VCaP (cell line): Measurements from ENCODE around the gene PSAPL1.

ENCODE experiments used
- H3K27ac ChIP-seq: fragments of 450-650 bp; 2 replicates; pipeline ENCODE4 v1.5.1; 2017
- TF ChIP-seq, protein P1 (sequence below): fragments of 450-650 bp; conservative IDR thresholded peaks from 2 replicates; pipeline ENCODE4 v1.5.1; 2017; ENCODE audit warnings: mild to moderate bottlenecking, moderate library complexity

PSAPL1 gene

DNA sequence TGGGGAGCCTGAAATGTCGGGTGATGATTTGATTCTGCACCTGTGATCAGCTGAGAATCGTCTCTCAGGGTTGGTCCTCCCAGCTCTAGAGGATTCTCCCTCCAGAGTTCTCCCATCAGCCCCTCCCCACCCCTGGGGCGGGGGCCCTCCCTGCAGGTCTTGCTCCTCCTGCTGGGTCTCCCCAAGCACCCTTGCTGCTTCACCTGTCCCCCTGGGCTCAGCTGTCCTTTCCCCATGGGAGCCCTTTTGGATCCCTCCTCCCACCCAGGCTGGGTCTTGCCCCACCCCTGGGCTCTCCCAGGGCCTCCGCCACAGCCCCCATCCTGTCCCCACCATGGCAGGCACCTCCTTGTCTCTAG, 22.2 kb downstream of the PSAPL1 start:
- TF ChIP-seq, protein P1, sequence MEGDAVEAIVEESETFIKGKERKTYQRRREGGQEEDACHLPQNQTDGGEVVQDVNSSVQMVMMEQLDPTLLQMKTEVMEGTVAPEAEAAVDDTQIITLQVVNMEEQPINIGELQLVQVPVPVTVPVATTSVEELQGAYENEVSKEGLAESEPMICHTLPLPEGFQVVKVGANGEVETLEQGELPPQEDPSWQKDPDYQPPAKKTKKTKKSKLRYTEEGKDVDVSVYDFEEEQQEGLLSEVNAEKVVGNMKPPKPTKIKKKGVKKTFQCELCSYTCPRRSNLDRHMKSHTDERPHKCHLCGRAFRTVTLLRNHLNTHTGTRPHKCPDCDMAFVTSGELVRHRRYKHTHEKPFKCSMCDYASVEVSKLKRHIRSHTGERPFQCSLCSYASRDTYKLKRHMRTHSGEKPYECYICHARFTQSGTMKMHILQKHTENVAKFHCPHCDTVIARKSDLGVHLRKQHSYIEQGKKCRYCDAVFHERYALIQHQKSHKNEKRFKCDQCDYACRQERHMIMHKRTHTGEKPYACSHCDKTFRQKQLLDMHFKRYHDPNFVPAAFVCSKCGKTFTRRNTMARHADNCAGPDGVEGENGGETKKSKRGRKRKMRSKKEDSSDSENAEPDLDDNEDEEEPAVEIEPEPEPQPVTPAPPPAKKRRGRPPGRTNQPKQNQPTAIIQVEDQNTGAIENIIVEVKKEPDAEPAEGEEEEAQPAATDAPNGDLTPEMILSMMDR: no peak
- no peak overlapping the region for H3K27ac ChIP-seq

DNA sequence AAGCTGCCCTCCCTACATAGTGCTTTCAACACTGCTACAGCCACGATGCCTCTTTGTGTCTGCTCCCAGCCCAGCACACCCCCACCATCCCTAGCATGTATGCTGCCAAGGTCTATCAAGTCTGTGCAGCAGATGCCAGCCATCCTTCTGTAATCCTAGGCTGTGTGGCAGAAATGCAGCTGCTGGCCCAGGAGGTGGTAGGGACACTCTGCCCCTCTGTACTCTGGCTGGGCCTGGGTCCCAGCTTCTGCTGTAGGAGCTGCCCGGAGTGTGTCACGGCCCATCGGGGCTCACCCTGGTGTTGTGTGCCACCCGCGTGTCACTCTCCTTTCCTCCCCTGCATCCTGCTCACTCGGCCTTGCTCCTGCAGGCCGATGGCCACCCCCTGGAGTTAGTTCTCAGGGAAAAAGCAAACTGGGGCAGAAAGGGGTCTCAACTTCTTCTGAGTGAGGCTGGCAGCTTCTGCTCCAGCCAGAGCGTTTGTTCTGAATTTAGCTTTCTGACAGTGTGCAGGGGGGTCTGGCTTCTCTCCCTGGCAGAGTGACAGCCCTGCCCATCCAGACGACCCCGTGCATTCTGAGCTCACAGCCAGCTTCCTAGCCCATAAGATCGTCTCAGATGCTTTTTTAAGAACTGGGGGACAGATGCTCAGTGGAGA, 22.7 kb downstream of the PSAPL1 start:
- no peak overlapping the region for H3K27ac ChIP-seq
- TF ChIP-seq, protein P1: no peak

DNA sequence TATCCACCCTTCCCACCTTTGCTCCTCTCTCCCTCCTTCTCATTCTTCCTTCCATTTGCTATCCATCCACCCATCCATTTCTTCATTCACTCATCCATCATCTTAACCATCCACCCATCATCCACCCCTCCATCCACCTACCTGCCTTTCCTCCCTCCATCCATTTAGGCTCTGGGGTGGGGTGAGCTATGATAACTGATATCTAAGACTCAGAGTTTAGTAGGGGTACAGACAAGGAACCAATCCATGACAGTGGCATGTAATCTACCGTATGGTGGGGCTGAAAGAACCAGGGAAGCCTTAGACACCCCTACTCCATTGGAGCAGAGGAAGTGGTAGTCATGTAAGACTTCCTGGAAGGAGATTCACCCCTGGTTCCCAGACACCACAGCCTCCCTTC, 23.2 kb downstream of the PSAPL1 start:
- no peak overlapping the region for H3K27ac ChIP-seq

GRCh38 chr4:7410446-7410845, 24.3 kb downstream of the PSAPL1 start:
- H3K27ac ChIP-seq: no peak overlapping the region
- TF ChIP-seq, protein P1: no peak

More for the DNA sequence above, 23.2 kb downstream of the PSAPL1 start:
- TF ChIP-seq, protein P1: no peak

GRCh38 chr4:7408166-7408565, 26.6 kb downstream of the PSAPL1 start:
- TF ChIP-seq, protein P1: no peak
- no peak overlapping the region for H3K27ac ChIP-seq

- no peak overlapping the region for H3K27ac ChIP-seq
- TF ChIP-seq, protein P1: no peak
Measured at GRCh38 chr4:7403001-7403400, 31.7 kb downstream of the PSAPL1 start.

- TF ChIP-seq, protein P1: no peak
- H3K27ac ChIP-seq: no peak overlapping the region
Measured at GRCh38 chr4:7402526-7402925, 32.2 kb downstream of the PSAPL1 start.
